ENCODE data around the gene ATP8B2.
"Not testable (repeated sequence)": the region's sequence is repeated elsewhere in the genome, so short reads cannot be mapped to it uniquely, and the experiment has no call there.

ATP8B2 gene, protein sequence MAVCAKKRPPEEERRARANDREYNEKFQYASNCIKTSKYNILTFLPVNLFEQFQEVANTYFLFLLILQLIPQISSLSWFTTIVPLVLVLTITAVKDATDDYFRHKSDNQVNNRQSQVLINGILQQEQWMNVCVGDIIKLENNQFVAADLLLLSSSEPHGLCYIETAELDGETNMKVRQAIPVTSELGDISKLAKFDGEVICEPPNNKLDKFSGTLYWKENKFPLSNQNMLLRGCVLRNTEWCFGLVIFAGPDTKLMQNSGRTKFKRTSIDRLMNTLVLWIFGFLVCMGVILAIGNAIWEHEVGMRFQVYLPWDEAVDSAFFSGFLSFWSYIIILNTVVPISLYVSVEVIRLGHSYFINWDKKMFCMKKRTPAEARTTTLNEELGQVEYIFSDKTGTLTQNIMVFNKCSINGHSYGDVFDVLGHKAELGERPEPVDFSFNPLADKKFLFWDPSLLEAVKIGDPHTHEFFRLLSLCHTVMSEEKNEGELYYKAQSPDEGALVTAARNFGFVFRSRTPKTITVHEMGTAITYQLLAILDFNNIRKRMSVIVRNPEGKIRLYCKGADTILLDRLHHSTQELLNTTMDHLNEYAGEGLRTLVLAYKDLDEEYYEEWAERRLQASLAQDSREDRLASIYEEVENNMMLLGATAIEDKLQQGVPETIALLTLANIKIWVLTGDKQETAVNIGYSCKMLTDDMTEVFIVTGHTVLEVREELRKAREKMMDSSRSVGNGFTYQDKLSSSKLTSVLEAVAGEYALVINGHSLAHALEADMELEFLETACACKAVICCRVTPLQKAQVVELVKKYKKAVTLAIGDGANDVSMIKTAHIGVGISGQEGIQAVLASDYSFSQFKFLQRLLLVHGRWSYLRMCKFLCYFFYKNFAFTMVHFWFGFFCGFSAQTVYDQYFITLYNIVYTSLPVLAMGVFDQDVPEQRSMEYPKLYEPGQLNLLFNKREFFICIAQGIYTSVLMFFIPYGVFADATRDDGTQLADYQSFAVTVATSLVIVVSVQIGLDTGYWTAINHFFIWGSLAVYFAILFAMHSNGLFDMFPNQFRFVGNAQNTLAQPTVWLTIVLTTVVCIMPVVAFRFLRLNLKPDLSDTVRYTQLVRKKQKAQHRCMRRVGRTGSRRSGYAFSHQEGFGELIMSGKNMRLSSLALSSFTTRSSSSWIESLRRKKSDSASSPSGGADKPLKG

DNA sequence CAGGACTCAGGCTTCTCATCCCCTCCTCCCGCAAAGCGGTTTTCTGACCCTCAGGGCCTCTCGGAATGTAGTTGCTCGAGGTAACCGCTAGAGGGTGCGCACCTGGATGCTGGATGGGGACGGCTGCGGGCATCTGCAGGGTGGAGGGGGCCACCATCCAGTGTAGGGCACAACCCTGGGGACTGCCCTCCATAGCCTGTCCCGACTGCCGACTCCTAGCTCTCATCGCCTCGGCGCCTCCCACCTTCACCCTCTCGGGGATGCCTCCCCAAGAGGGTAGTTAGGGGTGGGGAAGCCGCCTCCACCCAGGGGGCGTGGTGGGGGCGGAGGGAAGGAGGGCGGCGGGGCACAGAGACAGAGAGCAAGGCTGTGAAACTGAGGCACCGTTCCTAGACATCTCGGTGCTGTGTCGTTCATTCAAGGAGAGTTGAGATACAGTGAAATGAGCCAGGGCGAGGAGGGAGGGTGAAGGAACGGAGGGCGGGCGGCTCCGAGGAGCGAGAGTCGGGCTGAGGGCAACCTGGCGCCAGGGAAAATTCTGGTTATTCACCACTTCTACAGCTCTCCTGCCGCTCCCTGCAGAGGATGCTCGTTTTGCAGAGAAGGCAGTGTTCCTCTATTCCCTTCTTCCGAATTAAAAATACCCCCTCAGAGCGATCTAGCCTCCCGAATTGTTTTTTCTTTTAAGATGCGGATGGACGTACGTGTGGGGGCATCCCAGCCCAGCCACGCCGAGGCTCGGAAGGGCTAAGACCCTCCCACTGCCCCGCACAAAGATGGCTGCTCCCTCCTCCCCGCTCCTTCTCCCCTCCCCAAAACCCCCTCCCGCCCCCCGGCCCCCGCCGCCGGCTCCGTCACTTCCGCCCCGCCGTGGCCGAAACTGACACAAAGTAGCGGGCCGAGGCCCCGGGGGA lies at the start of gene ATP8B2:
ATP8B2 (plus strand) TSS at position 857 of the 914 bp plus-strand sequence. CDS start 2,617 bp downstream, outside the sequence.
- DNase-seq (ENCODE audit: low read depth in 2 of 2): peak; percentile 77 to 78
- TF ChIP-seq, protein P1, sequence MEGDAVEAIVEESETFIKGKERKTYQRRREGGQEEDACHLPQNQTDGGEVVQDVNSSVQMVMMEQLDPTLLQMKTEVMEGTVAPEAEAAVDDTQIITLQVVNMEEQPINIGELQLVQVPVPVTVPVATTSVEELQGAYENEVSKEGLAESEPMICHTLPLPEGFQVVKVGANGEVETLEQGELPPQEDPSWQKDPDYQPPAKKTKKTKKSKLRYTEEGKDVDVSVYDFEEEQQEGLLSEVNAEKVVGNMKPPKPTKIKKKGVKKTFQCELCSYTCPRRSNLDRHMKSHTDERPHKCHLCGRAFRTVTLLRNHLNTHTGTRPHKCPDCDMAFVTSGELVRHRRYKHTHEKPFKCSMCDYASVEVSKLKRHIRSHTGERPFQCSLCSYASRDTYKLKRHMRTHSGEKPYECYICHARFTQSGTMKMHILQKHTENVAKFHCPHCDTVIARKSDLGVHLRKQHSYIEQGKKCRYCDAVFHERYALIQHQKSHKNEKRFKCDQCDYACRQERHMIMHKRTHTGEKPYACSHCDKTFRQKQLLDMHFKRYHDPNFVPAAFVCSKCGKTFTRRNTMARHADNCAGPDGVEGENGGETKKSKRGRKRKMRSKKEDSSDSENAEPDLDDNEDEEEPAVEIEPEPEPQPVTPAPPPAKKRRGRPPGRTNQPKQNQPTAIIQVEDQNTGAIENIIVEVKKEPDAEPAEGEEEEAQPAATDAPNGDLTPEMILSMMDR (IDR thresholded peaks at IDR 0.05; ENCODE audit: low read depth, low read length): peak; percentile 95
- peak within 1 kb of the TSS; percentile 85 to 96 for H3K4me3 ChIP-seq (replicated peaks in 1 of 2; ENCODE audit: low read depth in 2 of 2, low read length in 2 of 2)

DNA sequence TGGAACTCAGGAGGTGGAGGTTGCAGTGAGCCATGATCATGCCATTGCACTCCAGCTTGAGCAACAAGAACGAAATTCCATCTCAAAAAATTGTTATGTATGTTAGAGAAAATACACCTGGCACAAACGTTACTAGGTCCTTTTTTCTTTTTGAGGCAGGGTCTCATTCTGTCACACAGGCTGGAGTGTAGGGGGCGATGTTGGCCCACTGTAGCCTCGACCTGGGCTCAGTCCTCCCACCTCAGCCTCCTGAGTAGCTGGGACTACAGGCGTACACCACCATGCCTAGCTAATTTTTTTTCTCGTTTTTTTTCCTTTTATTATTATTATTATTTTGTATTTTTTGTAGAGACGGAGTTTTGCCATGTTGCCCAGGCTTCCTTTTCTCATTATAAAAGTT lies 48.5 kb upstream of the ATP8B2 start:
- no peak for DNase-seq (ENCODE audit: low read depth in 2 of 2)
- TF ChIP-seq, protein P1 (IDR thresholded peaks at IDR 0.05; ENCODE audit: low read depth, low read length): peak; percentile 39
- no peak overlapping the region for H3K4me3 ChIP-seq (replicated peaks in 1 of 2; ENCODE audit: low read depth in 2 of 2, low read length in 2 of 2)

DNA sequence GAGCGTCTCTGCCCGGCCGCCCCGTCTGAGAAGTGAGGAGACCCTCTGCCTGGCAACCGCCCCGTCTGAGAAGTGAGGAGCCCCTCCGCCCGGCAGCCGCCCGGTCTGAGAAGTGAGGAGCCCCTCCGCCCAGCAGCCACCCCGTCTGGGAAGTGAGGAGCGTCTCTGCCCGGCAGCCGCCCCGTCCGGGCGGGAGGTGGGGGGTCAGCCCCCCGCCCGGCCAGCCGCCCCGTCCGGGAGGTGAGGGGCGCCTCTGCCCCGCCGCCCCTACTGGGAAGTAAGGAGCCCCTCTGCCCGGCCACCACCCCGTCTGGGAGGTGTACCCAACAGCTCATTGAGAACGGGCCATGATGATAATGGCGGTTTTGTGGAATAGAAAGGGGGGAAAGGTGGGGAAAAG lies 37.7 kb upstream of the ATP8B2 start:
- not testable (repeated sequence) for DNase-seq (ENCODE audit: low read depth in 2 of 2); H3K4me3 ChIP-seq (replicated peaks in 1 of 2; ENCODE audit: low read depth in 2 of 2, low read length in 2 of 2)

DNA sequence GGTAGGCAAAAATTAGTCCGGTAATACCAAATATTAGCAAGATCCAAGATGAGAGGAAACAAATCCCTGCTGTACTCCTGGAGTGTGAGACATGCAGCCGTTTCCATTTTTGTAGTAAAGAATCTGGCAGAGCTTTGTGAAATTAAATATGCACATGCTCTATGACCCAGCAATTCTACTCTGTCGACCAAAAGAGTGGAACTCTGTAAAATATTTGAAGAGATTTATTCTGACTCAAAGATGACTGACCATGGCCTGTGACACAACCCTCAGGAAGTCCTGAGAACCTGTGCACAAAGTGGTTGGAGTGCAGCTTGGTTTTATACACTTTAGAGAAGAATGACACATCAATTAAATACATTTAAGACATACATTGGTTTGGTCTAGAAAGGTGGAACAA lies 36.7 kb upstream of the ATP8B2 start:
- TF ChIP-seq, protein P1 (IDR thresholded peaks at IDR 0.05; ENCODE audit: low read depth, low read length): no peak
- no peak overlapping the region for H3K4me3 ChIP-seq (replicated peaks in 1 of 2; ENCODE audit: low read depth in 2 of 2, low read length in 2 of 2)
- DNase-seq (ENCODE audit: low read depth in 2 of 2): no peak

DNA sequence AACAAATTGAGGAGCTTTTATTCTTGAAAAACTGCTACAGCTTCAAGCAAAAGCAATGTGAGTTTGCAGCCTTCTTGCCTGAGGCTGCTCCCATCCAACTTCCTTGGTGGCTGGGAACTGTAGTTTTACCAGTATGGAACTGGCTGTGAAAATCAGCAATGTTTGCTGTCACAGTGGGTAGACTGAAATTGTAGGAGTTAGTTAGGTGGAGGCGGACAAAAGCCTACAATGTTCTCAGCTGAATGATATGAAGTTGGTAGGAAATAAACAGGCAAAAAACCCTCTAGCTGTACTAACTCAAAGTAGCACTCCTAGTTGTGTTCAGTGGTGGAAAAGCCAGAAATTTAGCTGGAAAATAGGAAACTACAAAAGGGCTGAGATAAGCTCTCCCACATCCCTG lies 34.4 kb upstream of the ATP8B2 start:
- no peak overlapping the region for H3K4me3 ChIP-seq (replicated peaks in 1 of 2; ENCODE audit: low read depth in 2 of 2, low read length in 2 of 2)
- no peak for DNase-seq (ENCODE audit: low read depth in 2 of 2)
- TF ChIP-seq, protein P1 (IDR thresholded peaks at IDR 0.05; ENCODE audit: low read depth, low read length): no peak

DNA sequence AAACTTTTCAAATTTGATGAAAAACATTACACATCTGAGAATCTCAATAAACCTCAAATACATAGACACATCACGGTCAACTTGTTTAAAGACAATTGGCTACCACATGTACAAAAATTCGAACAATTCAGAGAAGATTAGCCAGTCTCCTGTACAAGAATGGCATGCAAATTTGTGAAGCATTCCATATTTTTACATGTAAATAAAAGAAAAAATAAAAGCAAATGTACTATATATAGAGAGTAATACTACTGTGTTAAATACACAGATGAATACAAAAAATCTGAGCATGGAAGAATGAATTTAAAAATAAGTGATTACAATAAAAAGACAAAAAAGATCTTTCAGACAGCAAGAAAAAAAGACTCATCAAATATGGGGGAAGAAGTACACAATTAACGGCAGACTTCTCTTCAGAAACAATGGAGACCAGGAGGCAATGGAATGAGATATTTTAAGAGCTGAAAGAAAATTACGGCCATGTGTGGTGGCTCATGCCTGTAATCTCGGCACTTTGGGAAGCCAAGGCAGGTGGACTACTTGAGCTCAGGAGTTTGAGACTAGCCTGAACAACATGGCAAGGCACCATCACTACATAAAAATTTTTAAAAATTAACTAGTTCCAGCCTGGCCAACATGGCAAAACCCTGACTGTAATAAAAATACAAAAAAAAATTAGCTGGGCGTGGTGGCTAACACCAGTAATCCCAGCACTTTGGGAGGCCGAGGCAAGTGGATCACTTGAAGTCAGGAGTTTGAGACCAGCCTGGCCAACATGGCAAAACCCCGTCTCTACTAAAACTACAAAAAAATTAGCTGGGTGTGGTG lies 29.7 kb upstream of the ATP8B2 start:
- peak in 1 of 2 donors; percentile 12 for DNase-seq (ENCODE audit: low read depth in 2 of 2)
- TF ChIP-seq, protein P1 (IDR thresholded peaks at IDR 0.05; ENCODE audit: low read depth, low read length): no peak

More for the DNA sequence above, 29.7 kb upstream of the ATP8B2 start:
- no peak overlapping the region for H3K4me3 ChIP-seq (replicated peaks in 1 of 2; ENCODE audit: low read depth in 2 of 2, low read length in 2 of 2)

Measured in cardiac fibroblast (primary cell).